Tibial nerve (tissue), 4 donors: ENCODE measurements around the gene SDK2. TPM values are rescaled to one million over a fixed set of nuclear protein-coding genes. Genes with fewer than 3 reads are reported as not detected.

ENCODE experiments used
- DNase-seq, 2 donors: peaks; one replicate each; pipeline ENCODE4 v3.0.0-alpha.2; 2019; ENCODE audit warnings: low spot score in 2 of 2
- H3K27ac ChIP-seq, 4 donors: fragments of 200-600 bp; sonication (generic) in 3 of 4; one replicate each; pipeline ENCODE4 v1.5.1; 2017 to 2019; ENCODE audit warnings: mild to moderate bottlenecking in 1 of 4
- H3K27me3 ChIP-seq, 2 donors: fragments of 200-600 bp; sonication (generic) in 1 of 2; one replicate each; pipeline versions ENCODE4 v1.5.1 to v1.6.0; 2017 to 2019
- H3K36me3 ChIP-seq, 3 donors: fragments of 200-600 bp; sonication (generic); one replicate each; pipeline ENCODE4 v1.5.1; 2018 to 2019
- H3K4me1 ChIP-seq, 4 donors: fragments of 200-600 bp; sonication (generic) in 3 of 4; one replicate each; pipeline ENCODE4 v1.5.1; 2017 to 2019
- H3K4me3 ChIP-seq, 4 donors: fragments of 200-600 bp; sonication (generic) in 3 of 4; one replicate each; pipeline ENCODE4 v1.5.1; 2017 to 2019; ENCODE audit warnings: mild to moderate bottlenecking in 1 of 4, moderate library complexity in 1 of 4
- H3K9me3 ChIP-seq, 4 donors: fragments of 200-600 bp; sonication (generic) in 3 of 4; one replicate each; pipeline ENCODE4 v1.5.1; 2017 to 2019
- EP300 ChIP-seq, 2 donors: sonication (generic); formaldehyde crosslinking; IDR thresholded peaks; one replicate each; pipeline ENCODE4 v1.6.1; 2017; ENCODE audit warnings: antibody characterized with exemption in 2 of 2, mild to moderate bottlenecking in 1 of 2
- POLR2A ChIP-seq, 2 donors: fragments of 450-650 bp; IDR thresholded peaks; one replicate each; pipeline ENCODE4 v1.6.1; 2017; ENCODE audit warnings: antibody characterized with exemption in 2 of 2, mild to moderate bottlenecking in 2 of 2, moderate library complexity in 2 of 2
- WGBS, 2 donors: methylation state at CpG; one replicate each; pipeline ENCODE4 v1.1.5; 2018; 5-methylcytosine and 5-hydroxymethylcytosine counted together
- total RNA-seq, 4 donors: library from RNA; depleted of rRNA; stranded (reverse); fragments of >200 nt; gene quantifications; one replicate each; pipeline ENCODE4 v1.1.0, GENCODE V29; 2016
- TF ChIP-seq, protein P1 (sequence below), 5 experiments: fragments of 200-600 bp in 3 of 5; fragments of 450-650 bp in 2 of 5; sonication (generic) in 3 of 5; IDR thresholded peaks; one replicate each; pipeline ENCODE4 v1.5.1; 2016 to 2019; ENCODE audit warnings: antibody characterized with exemption in 5 of 5, mild to moderate bottlenecking in 3 of 5, moderate library complexity in 2 of 5

Gene SDK2
- total RNA-seq, 4 donors from 2014 or later = 3.1 to 6.3 (median 4.6) TPM

DNA sequence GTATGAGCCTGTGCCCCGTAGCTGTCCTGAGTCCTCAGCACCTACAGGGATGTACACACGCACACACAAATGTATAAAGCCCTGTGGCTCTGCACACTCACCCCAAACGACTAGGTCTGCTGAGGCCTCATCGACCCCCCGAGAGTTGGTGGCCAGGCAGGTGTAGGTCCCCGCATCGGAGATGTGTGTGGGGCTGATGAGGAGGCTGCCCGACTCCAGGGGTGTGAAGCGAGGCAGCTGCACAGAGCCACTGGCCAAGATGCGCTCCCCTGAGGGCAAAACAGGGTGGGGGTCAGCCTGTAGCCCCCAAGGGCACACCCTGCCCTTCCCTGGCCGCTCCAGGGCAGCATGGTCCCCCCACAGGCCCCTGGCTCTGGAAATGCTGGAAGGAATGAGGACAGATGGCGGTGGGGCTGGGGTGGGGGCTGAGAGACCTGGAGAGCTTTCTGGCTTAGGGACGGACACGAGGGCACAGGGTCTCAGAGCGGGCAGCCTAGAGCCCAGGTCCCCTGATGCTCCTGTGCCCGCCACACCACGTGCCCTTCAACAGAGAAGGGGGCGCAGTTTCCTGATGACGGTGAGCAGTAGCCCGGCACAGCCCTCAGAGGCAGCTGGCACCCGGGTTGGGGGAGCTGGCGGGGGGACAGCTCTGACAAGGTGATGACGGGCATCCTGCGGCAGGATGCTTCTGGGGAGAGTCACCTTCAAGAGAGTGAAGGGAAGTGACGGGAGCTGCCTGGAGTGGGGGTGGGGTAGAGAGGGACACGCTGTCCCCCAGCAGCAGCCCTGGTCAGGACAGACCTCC is 212.6 kb downstream of the SDK2 start:
- no peak for TF ChIP-seq POLR2A (IDR thresholded peaks at IDR 0.05)
- no peak for TF ChIP-seq EP300 (IDR thresholded peaks at IDR 0.05)
- TF ChIP-seq, protein P1, sequence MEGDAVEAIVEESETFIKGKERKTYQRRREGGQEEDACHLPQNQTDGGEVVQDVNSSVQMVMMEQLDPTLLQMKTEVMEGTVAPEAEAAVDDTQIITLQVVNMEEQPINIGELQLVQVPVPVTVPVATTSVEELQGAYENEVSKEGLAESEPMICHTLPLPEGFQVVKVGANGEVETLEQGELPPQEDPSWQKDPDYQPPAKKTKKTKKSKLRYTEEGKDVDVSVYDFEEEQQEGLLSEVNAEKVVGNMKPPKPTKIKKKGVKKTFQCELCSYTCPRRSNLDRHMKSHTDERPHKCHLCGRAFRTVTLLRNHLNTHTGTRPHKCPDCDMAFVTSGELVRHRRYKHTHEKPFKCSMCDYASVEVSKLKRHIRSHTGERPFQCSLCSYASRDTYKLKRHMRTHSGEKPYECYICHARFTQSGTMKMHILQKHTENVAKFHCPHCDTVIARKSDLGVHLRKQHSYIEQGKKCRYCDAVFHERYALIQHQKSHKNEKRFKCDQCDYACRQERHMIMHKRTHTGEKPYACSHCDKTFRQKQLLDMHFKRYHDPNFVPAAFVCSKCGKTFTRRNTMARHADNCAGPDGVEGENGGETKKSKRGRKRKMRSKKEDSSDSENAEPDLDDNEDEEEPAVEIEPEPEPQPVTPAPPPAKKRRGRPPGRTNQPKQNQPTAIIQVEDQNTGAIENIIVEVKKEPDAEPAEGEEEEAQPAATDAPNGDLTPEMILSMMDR (IDR thresholded peaks at IDR 0.05) = no peak
- Histone ChIP-seq H3K4me1 (peaks cover 0 to 12% (median 2%) of the 10 kb centered on the region in 4 donors), H3K27me3 (no peaks in the 10 kb centered on the region), H3K9me3 (no peaks in the 10 kb centered on the region), H3K36me3 (peaks cover 0 to 25% (median 0%) of the 10 kb centered on the region in 3 donors), H3K4me3 (no peak overlapping the region), H3K27ac (no peak overlapping the region)
- 85 to 87% methylated on average over 26 of the region's 26 CpGs for WGBS, 2 donors
- no peak for DNase-seq

DNA sequence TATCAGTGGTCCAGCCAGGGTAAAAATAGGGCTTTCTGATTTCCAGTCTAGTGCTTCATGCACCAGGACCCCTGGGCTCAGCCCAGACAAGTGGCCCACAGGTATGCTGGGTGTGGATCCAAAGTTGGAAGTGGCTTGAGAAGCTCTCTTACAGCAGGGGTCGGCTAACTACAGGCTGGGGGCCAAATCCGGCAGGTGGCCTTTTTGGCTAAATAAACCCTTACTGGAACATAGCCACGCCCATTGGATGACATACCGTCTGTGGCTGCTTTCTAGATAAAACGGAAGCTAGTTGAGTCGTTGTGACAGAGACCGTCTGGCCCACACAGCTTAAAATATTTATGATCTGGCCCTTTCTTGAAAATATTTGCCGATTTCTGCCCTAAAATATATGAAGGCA is 213.4 kb downstream of the SDK2 start:
- Histone ChIP-seq H3K4me1 (peaks cover 0 to 12% (median 2%) of the 10 kb centered on the region in 4 donors), H3K36me3 (peaks cover 0 to 25% (median 0%) of the 10 kb centered on the region in 3 donors), H3K27me3 (no peaks in the 10 kb centered on the region), H3K9me3 (no peaks in the 10 kb centered on the region), H3K4me3 (no peak overlapping the region), H3K27ac (no peak overlapping the region)
- TF ChIP-seq, protein P1 (IDR thresholded peaks at IDR 0.05) = no peak
- no peak for TF ChIP-seq POLR2A (IDR thresholded peaks at IDR 0.05)
- TF ChIP-seq EP300 (IDR thresholded peaks at IDR 0.05) = no peak
- 25 to 37% methylated on average over 8 of the region's 8 CpGs for WGBS, 2 donors
- no peak for DNase-seq

DNA sequence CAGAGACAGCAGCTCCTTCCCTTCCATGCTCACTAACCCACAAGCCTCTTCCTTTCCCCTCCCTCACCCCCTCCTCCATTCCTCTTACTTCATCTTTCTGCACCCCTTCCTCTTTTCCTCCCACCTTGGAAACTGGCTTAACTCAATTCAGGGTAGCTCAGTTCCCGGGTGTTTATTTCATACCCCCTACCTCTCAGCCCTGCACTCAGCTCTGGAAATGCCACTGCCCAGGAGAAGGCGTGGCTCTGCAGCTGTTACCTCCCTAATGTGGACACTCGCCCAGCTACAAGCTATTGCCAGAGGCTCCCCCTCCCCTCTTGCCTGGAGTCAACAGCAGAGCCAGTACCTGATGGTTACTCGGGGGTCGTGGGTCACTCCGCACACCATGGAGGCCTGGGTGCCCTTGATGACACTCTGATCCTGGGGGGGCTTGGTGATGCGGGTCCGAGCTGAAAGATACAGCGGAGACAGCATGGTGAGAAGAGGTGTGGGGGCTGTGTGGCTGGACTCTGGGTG is 214.0 kb downstream of the SDK2 start:
- Histone ChIP-seq H3K36me3 (peaks cover 0 to 22% (median 0%) of the 10 kb centered on the region in 3 donors), H3K27me3 (no peaks in the 10 kb centered on the region), H3K4me3 (no peak overlapping the region), H3K9me3 (no peaks in the 10 kb centered on the region), H3K4me1 (peaks cover 0 to 12% (median 2%) of the 10 kb centered on the region in 4 donors), H3K27ac (no peak overlapping the region)
- no peak for DNase-seq
- TF ChIP-seq, protein P1 (IDR thresholded peaks at IDR 0.05) = no peak
- TF ChIP-seq POLR2A (IDR thresholded peaks at IDR 0.05) (no peak), EP300 (IDR thresholded peaks at IDR 0.05) (no peak)
- 77 to 86% methylated on average over 9 of the region's 9 CpGs for WGBS, 2 donors

DNA sequence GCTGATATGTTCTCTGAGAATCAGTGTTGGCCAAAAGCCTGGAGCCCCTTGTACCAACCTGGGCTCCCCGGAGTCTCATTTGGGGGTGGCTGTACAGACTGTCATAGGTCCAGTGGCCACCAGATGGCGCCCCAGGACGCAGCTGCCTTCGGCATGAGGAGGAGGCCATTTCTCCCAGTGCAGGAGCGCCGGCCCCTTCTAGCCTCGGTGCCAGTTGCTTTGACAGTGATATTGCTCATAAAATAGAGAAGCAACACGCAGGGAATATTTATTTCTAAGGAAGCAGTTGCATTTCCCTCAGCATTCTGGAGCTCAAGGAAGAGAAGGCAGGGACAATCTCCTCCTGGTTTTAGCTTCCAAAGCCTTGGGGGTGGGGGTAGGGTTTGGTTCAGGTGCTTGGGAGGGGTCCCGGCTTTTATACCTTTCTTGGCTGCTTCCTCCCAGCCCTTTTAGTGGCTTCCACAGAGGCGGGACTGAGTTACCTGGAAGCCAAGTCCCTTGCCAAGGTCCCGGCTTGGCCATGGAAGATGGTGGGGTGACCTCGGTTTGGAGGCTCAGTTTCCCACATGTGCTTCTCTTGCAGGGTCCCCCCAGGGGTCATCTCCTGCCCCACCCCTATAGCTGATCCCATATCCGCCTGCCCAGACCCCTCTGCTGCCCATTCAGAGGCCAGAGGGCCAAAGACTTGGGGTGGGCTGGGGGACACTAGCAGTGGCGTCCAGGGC is 214.6 kb downstream of the SDK2 start:
- Histone ChIP-seq H3K27ac (no peak overlapping the region), H3K36me3 (peaks cover 0 to 16% (median 0%) of the 10 kb centered on the region in 3 donors), H3K27me3 (no peaks in the 10 kb centered on the region), H3K9me3 (no peaks in the 10 kb centered on the region), H3K4me3 (no peak overlapping the region), H3K4me1 (peaks cover 0 to 12% (median 2%) of the 10 kb centered on the region in 4 donors)
- peak; percentile 62 to 78 for DNase-seq
- TF ChIP-seq EP300 (IDR thresholded peaks at IDR 0.05) = no peak
- TF ChIP-seq, protein P1 (IDR thresholded peaks at IDR 0.05) = peak; percentile 92 to 95 (median 95)
- 30 to 33% methylated on average over 14 of the region's 14 CpGs for WGBS, 2 donors

DNA sequence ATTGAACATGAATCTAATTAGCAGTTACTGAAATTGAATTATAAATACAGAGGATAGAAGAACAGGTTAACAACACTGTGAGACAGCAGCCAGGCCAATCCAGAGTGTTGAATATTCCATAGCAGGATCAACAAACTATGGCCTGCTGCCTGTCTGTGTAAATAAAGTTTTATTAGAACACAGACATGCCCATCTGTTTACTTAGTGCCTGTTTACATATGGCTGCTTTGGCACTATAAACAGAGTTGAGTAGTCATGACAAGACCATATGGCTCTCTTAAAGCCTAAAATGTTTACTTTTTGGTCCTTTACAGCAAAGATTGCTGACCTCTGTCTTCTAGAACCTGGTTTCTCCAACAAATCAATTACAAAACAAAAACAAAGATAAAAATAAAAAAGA is 217.0 kb downstream of the SDK2 start:
- TF ChIP-seq, protein P1 (IDR thresholded peaks at IDR 0.05) = no peak
- TF ChIP-seq POLR2A (IDR thresholded peaks at IDR 0.05) = no peak
- no peak for TF ChIP-seq EP300 (IDR thresholded peaks at IDR 0.05)
- no peak for DNase-seq

More for the DNA sequence above, 217.0 kb downstream of the SDK2 start:
- Histone ChIP-seq H3K27me3 (no peaks in the 10 kb centered on the region), H3K27ac (no peak overlapping the region), H3K4me3 (no peak overlapping the region), H3K36me3 (peaks cover 0 to 26% (median 0%) of the 10 kb centered on the region in 3 donors), H3K9me3 (no peaks in the 10 kb centered on the region), H3K4me1 (peaks cover 0 to 12% (median 2%) of the 10 kb centered on the region in 4 donors)
